ENCODE data around the gene FAM241A.

- peak; percentile 83 for TF ChIP-seq CTCF (conservative IDR thresholded peaks at IDR 0.05; ENCODE audit: low read length)
- no peak for TF ChIP-seq EZH2phosphoT487 (IDR thresholded peaks at IDR 0.05; ENCODE audit: borderline replicate concordance)
These were observed 45.5 kb upstream of the FAM241A start for GRCh38 chr4:112099701-112100297.

All from Loucy (cell line).